Renal cortical epithelial cell (primary cell): ENCODE measurements around the gene FARS2. TPM values are rescaled to one million over a fixed set of nuclear protein-coding genes. Genes with fewer than 3 reads are reported as not detected.

ENCODE experiments used
- DNase-seq: peaks from one replicate; pipeline ENCODE4 v3.0.0-alpha.2; 2011; ENCODE audit warnings: low read depth
- total RNA-seq: library from RNA; depleted of rRNA; stranded (reverse); fragments of >200 nt; gene quantifications from 2 replicates; pipeline ENCODE4 v1.2.3, GENCODE V29; 2014

The FARS2 gene
- total RNA-seq, 1 donor from 2014 or later = 27.9 TPM

- no peak for DNase-seq
Observed at GRCh38 chr6:5378331-5378730, 117.0 kb downstream of the FARS2 start.

- DNase-seq = peak; percentile 38
Observed at GRCh38 chr6:5379647-5380242, 118.4 kb downstream of the FARS2 start.

GRCh38 chr6:5383856-5384255, 122.5 kb downstream of the FARS2 start:
- no peak for DNase-seq

- no peak for DNase-seq
Observed at GRCh38 chr6:5384276-5384675, 123.0 kb downstream of the FARS2 start.

GRCh38 chr6:5388326-5388725, 127.0 kb downstream of the FARS2 start:
- no peak for DNase-seq

- DNase-seq = no peak
Observed at GRCh38 chr6:5389086-5389745, 127.9 kb downstream of the FARS2 start.

GRCh38 chr6:5390177-5390576, 128.9 kb downstream of the FARS2 start:
- no peak for DNase-seq

- no peak for DNase-seq
Observed at GRCh38 chr6:5394280-5394679, 133.0 kb downstream of the FARS2 start.

GRCh38 chr6:5395719-5396118, 134.4 kb downstream of the FARS2 start:
- DNase-seq = no peak

GRCh38 chr6:5398530-5398929, 137.2 kb downstream of the FARS2 start:
- DNase-seq = peak; percentile 38

GRCh38 chr6:5399391-5399790, 138.1 kb downstream of the FARS2 start:
- DNase-seq = no peak

GRCh38 chr6:5401845-5402738, 140.8 kb downstream of the FARS2 start:
- DNase-seq = peak; percentile 16

- no peak for DNase-seq
Observed at GRCh38 chr6:5403076-5403475, 141.8 kb downstream of the FARS2 start.

- no peak for DNase-seq
Observed at GRCh38 chr6:5403609-5404008, 142.3 kb downstream of the FARS2 start.

- DNase-seq = no peak
Observed at GRCh38 chr6:5405976-5406375, 144.7 kb downstream of the FARS2 start.

- DNase-seq = no peak
Observed at GRCh38 chr6:5411414-5411813, 150.1 kb downstream of the FARS2 start.

GRCh38 chr6:5412017-5412416, 150.7 kb downstream of the FARS2 start:
- DNase-seq = no peak

- DNase-seq = no peak
Observed at GRCh38 chr6:5412663-5413062, 151.3 kb downstream of the FARS2 start.

GRCh38 chr6:5416250-5416649, 154.9 kb downstream of the FARS2 start:
- no peak for DNase-seq

GRCh38 chr6:5422321-5422915, 161.1 kb downstream of the FARS2 start:
- DNase-seq = peak; percentile 22

- DNase-seq = no peak
Observed at GRCh38 chr6:5423251-5423650, 161.9 kb downstream of the FARS2 start.

- no peak for DNase-seq
Observed at GRCh38 chr6:5424726-5425125, 163.4 kb downstream of the FARS2 start.
